ENCODE measurements around the gene SEPHS1.
"Not testable (repeated sequence)": the region's sequence is repeated elsewhere in the genome, so short reads cannot be mapped to it uniquely, and the experiment has no call there.

The SEPHS1 gene

GRCh38 chr10:13334556-13334955 is 13.5 kb downstream of the SEPHS1 start:
- no peak for DNase-seq (ENCODE audit: low spot score in 2 of 2)
- Mint-ChIP-seq H3K9me3 (no peaks in the 10 kb centered on the region), H3K4me3 (no peak overlapping the region), H3K27ac (ENCODE audit: low read depth) (no peak overlapping the region), H3K4me1 (no peaks in the 10 kb centered on the region), H3K36me3 (ENCODE audit: insufficient read depth) (peaks cover 31% of the 10 kb centered on the region), H3K27me3 (no peaks in the 10 kb centered on the region)
- no peak for ATAC-seq (replicated peaks; ENCODE audit: extremely low read depth, poor library complexity, severe bottlenecking)

GRCh38 chr10:13331646-13332045 is 16.4 kb downstream of the SEPHS1 start:
- H3K27ac Mint-ChIP-seq (ENCODE audit: low read depth), result no peak overlapping the region
- no peak for ATAC-seq (replicated peaks; ENCODE audit: extremely low read depth, poor library complexity, severe bottlenecking)
- H3K4me3 Mint-ChIP-seq, result no peak overlapping the region
- H3K27me3 Mint-ChIP-seq, result no peaks in the 10 kb centered on the region
- no peak for DNase-seq (ENCODE audit: low spot score in 2 of 2)
- H3K36me3 Mint-ChIP-seq (ENCODE audit: insufficient read depth), result peaks cover 47% of the 10 kb centered on the region
- H3K4me1 Mint-ChIP-seq, result no peaks in the 10 kb centered on the region
- H3K9me3 Mint-ChIP-seq, result no peaks in the 10 kb centered on the region

- H3K36me3 Mint-ChIP-seq (ENCODE audit: insufficient read depth), result peaks cover 53% of the 10 kb centered on the region
- not testable (repeated sequence) for H3K9me3 Mint-ChIP-seq; H3K4me1 Mint-ChIP-seq; ATAC-seq (replicated peaks; ENCODE audit: extremely low read depth, poor library complexity, severe bottlenecking); H3K27me3 Mint-ChIP-seq; DNase-seq (ENCODE audit: low spot score in 2 of 2); H3K27ac Mint-ChIP-seq (ENCODE audit: low read depth); H3K4me3 Mint-ChIP-seq
These were observed 17.1 kb downstream of the SEPHS1 start for GRCh38 chr10:13330980-13331379.

GRCh38 chr10:13329565-13329964 is 18.5 kb downstream of the SEPHS1 start:
- Mint-ChIP-seq H3K9me3 (no peaks in the 10 kb centered on the region), H3K36me3 (ENCODE audit: insufficient read depth) (peaks cover 59% of the 10 kb centered on the region), H3K4me3 (no peak overlapping the region), H3K27me3 (no peaks in the 10 kb centered on the region), H3K4me1 (no peaks in the 10 kb centered on the region), H3K27ac (ENCODE audit: low read depth) (no peak overlapping the region)
- DNase-seq (ENCODE audit: low spot score in 2 of 2), result no peak
- ATAC-seq (replicated peaks; ENCODE audit: extremely low read depth, poor library complexity, severe bottlenecking), result no peak

GRCh38 chr10:13328613-13329012 is 19.5 kb downstream of the SEPHS1 start:
- Mint-ChIP-seq H3K27me3 (no peaks in the 10 kb centered on the region), H3K4me1 (no peaks in the 10 kb centered on the region), H3K4me3 (no peak overlapping the region), H3K36me3 (ENCODE audit: insufficient read depth) (peaks cover 60% of the 10 kb centered on the region), H3K27ac (ENCODE audit: low read depth) (no peak overlapping the region), H3K9me3 (no peaks in the 10 kb centered on the region)
- DNase-seq (ENCODE audit: low spot score in 2 of 2) (no peak), ATAC-seq (replicated peaks; ENCODE audit: extremely low read depth, poor library complexity, severe bottlenecking) (no peak)

- H3K27ac Mint-ChIP-seq (ENCODE audit: low read depth), result no peak overlapping the region
- DNase-seq (ENCODE audit: low spot score in 2 of 2) (no peak), ATAC-seq (replicated peaks; ENCODE audit: extremely low read depth, poor library complexity, severe bottlenecking) (no peak)
- H3K36me3 Mint-ChIP-seq (ENCODE audit: insufficient read depth), result peaks cover 59% of the 10 kb centered on the region
- no peaks in the 10 kb centered on the region for H3K9me3 Mint-ChIP-seq
- H3K4me1 Mint-ChIP-seq, result no peaks in the 10 kb centered on the region
- H3K27me3 Mint-ChIP-seq, result no peaks in the 10 kb centered on the region
- H3K4me3 Mint-ChIP-seq, result no peak overlapping the region
These were observed 20.0 kb downstream of the SEPHS1 start for GRCh38 chr10:13328126-13328525.

GRCh38 chr10:13327534-13327933 is 20.6 kb downstream of the SEPHS1 start:
- no peak for ATAC-seq (replicated peaks; ENCODE audit: extremely low read depth, poor library complexity, severe bottlenecking)
- peaks cover 61% of the 10 kb centered on the region for H3K36me3 Mint-ChIP-seq (ENCODE audit: insufficient read depth)
- no peaks in the 10 kb centered on the region for H3K27me3 Mint-ChIP-seq
- H3K4me1 Mint-ChIP-seq, result no peaks in the 10 kb centered on the region
- H3K27ac Mint-ChIP-seq (ENCODE audit: low read depth), result no peak overlapping the region
- H3K9me3 Mint-ChIP-seq, result no peaks in the 10 kb centered on the region
- DNase-seq (ENCODE audit: low spot score in 2 of 2), result no peak
- H3K4me3 Mint-ChIP-seq, result no peak overlapping the region

- H3K9me3 Mint-ChIP-seq, result no peaks in the 10 kb centered on the region
- peaks cover 57% of the 10 kb centered on the region for H3K36me3 Mint-ChIP-seq (ENCODE audit: insufficient read depth)
- H3K27ac Mint-ChIP-seq (ENCODE audit: low read depth), result no peak overlapping the region
- H3K27me3 Mint-ChIP-seq, result no peaks in the 10 kb centered on the region
- H3K4me1 Mint-ChIP-seq, result no peaks in the 10 kb centered on the region
- no peak for DNase-seq (ENCODE audit: low spot score in 2 of 2)
- H3K4me3 Mint-ChIP-seq, result no peak overlapping the region
- ATAC-seq (replicated peaks; ENCODE audit: extremely low read depth, poor library complexity, severe bottlenecking), result no peak
These were observed 25.4 kb downstream of the SEPHS1 start for GRCh38 chr10:13322615-13323148.

- Mint-ChIP-seq H3K27me3 (no peaks in the 10 kb centered on the region), H3K4me1 (no peaks in the 10 kb centered on the region), H3K9me3 (no peaks in the 10 kb centered on the region), H3K27ac (ENCODE audit: low read depth) (no peak overlapping the region), H3K4me3 (no peak overlapping the region), H3K36me3 (ENCODE audit: insufficient read depth) (peaks cover 50% of the 10 kb centered on the region)
- DNase-seq (ENCODE audit: low spot score in 2 of 2) (no peak), ATAC-seq (replicated peaks; ENCODE audit: extremely low read depth, poor library complexity, severe bottlenecking) (no peak)
These were observed 26.5 kb downstream of the SEPHS1 start for GRCh38 chr10:13321576-13321975.

- no peak overlapping the region for H3K4me3 Mint-ChIP-seq
- H3K27me3 Mint-ChIP-seq, result no peaks in the 10 kb centered on the region
- ATAC-seq (replicated peaks; ENCODE audit: extremely low read depth, poor library complexity, severe bottlenecking) (no peak), DNase-seq (ENCODE audit: low spot score in 2 of 2) (no peak)
- H3K9me3 Mint-ChIP-seq, result no peaks in the 10 kb centered on the region
- H3K27ac Mint-ChIP-seq (ENCODE audit: low read depth), result no peak overlapping the region
- no peaks in the 10 kb centered on the region for H3K4me1 Mint-ChIP-seq
- peaks cover 29% of the 10 kb centered on the region for H3K36me3 Mint-ChIP-seq (ENCODE audit: insufficient read depth)
These were observed 28.9 kb downstream of the SEPHS1 start for GRCh38 chr10:13319166-13319565.

GRCh38 chr10:13317474-13317873 is 30.6 kb downstream of the SEPHS1 start:
- ATAC-seq (replicated peaks; ENCODE audit: extremely low read depth, poor library complexity, severe bottlenecking), result no peak

GRCh38 chr10:13316635-13317311 is 31.3 kb downstream of the SEPHS1 start:
- no peaks in the 10 kb centered on the region for H3K9me3 Mint-ChIP-seq
- ATAC-seq (replicated peaks; ENCODE audit: extremely low read depth, poor library complexity, severe bottlenecking) (no peak), DNase-seq (ENCODE audit: low spot score in 2 of 2) (no peak)
- H3K27ac Mint-ChIP-seq (ENCODE audit: low read depth), result no peak overlapping the region
- no peak overlapping the region for H3K4me3 Mint-ChIP-seq
- no peaks in the 10 kb centered on the region for H3K27me3 Mint-ChIP-seq
- peaks cover 16% of the 10 kb centered on the region for H3K36me3 Mint-ChIP-seq (ENCODE audit: insufficient read depth)
- H3K4me1 Mint-ChIP-seq, result no peaks in the 10 kb centered on the region

More at GRCh38 chr10:13317474-13317873, 30.6 kb downstream of the SEPHS1 start:
- Mint-ChIP-seq H3K4me3 (no peak overlapping the region), H3K27ac (ENCODE audit: low read depth) (no peak overlapping the region), H3K36me3 (ENCODE audit: insufficient read depth) (peaks cover 20% of the 10 kb centered on the region), H3K9me3 (no peaks in the 10 kb centered on the region), H3K4me1 (no peaks in the 10 kb centered on the region), H3K27me3 (no peaks in the 10 kb centered on the region)
- no peak for DNase-seq (ENCODE audit: low spot score in 2 of 2)

- no peaks in the 10 kb centered on the region for H3K4me1 Mint-ChIP-seq
- peak overlapping the region; percentile 49 for H3K27ac Mint-ChIP-seq (ENCODE audit: low read depth)
- peaks cover 9% of the 10 kb centered on the region for H3K36me3 Mint-ChIP-seq (ENCODE audit: insufficient read depth)
- H3K9me3 Mint-ChIP-seq, result no peaks in the 10 kb centered on the region
- ATAC-seq (replicated peaks; ENCODE audit: extremely low read depth, poor library complexity, severe bottlenecking), result no peak
- DNase-seq (ENCODE audit: low spot score in 2 of 2), result no peak
- H3K4me3 Mint-ChIP-seq, result no peak overlapping the region
- no peaks in the 10 kb centered on the region for H3K27me3 Mint-ChIP-seq
These were observed 32.7 kb downstream of the SEPHS1 start for GRCh38 chr10:13315361-13315760.
